Retinal pigment epithelial cell (primary cell): ENCODE results near the gene RPE65.
A peak's percentile ranks its signal among the peaks of the same experiment; 100 is the strongest.
"Not testable (repeated sequence)": the region's sequence is repeated elsewhere in the genome, so short reads cannot be mapped to it uniquely, and the experiment has no call there.

ENCODE experiments used
- DNase-seq: peaks from one replicate; pipeline ENCODE4 v3.0.0-alpha.2; 2010; ENCODE audit warnings: low read depth
- H3K4me3 ChIP-seq: 2 replicates; pipeline ENCODE4 v1.5.1; 2011; ENCODE audit warnings: mild to moderate bottlenecking, low read length, control low read depth, moderate library complexity
- TF ChIP-seq, protein P1 (sequence below): conservative IDR thresholded peaks from 2 replicates; pipeline ENCODE4 v1.5.1; 2011; ENCODE audit warnings: low read depth, low read length, control low read depth, inconsistent platforms

RPE65 gene

DNA sequence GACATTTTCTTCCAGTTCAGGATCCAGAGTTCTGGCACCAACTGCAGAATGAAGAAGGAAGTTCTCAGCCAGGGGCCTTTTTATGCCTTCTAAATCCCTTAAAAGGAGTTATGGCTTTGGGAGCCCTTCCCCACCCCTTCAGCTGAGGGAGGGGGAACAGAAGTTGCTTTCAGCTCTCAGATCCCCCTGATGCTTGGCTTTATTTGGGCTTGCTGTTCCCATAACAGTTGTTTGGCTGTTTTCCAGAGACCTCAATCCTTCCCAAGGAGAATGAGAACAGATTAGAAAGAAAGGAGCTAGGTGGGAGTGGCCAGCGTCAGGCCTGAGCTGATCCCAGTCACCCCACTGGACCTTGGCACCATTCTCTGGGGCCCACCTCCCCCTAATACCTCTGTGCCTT, at the start of gene RPE65:
Gene RPE65 (minus strand): TSS at position 54 of the 400 bp plus-strand sequence. CDS start 49 bp downstream, at position 5.
- DNase-seq: peak; percentile 95
- TF ChIP-seq, protein P1, sequence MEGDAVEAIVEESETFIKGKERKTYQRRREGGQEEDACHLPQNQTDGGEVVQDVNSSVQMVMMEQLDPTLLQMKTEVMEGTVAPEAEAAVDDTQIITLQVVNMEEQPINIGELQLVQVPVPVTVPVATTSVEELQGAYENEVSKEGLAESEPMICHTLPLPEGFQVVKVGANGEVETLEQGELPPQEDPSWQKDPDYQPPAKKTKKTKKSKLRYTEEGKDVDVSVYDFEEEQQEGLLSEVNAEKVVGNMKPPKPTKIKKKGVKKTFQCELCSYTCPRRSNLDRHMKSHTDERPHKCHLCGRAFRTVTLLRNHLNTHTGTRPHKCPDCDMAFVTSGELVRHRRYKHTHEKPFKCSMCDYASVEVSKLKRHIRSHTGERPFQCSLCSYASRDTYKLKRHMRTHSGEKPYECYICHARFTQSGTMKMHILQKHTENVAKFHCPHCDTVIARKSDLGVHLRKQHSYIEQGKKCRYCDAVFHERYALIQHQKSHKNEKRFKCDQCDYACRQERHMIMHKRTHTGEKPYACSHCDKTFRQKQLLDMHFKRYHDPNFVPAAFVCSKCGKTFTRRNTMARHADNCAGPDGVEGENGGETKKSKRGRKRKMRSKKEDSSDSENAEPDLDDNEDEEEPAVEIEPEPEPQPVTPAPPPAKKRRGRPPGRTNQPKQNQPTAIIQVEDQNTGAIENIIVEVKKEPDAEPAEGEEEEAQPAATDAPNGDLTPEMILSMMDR: no peak
- H3K4me3 ChIP-seq: peak within 1 kb of the TSS; percentile 0

DNA sequence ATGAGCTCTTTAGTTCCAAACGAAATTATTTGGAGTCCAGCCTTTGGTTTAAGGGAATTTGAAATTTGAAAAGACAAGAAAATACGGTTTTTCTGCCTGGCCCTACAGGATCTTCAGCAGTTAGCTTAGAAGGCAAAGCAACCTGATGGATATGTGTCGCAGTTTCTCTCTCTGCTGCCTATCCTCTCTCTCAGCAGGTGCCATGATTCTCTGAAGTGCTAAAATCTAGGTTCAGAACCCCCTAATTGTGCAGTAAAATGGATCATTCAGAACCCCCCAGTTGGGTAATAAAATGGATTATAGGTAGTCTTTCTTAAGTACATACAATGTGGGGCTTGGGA, 47.6 kb upstream of the RPE65 start:
- H3K4me3 ChIP-seq: peak overlapping the region; percentile 99
- TF ChIP-seq, protein P1: no peak
- DNase-seq: no peak

DNA sequence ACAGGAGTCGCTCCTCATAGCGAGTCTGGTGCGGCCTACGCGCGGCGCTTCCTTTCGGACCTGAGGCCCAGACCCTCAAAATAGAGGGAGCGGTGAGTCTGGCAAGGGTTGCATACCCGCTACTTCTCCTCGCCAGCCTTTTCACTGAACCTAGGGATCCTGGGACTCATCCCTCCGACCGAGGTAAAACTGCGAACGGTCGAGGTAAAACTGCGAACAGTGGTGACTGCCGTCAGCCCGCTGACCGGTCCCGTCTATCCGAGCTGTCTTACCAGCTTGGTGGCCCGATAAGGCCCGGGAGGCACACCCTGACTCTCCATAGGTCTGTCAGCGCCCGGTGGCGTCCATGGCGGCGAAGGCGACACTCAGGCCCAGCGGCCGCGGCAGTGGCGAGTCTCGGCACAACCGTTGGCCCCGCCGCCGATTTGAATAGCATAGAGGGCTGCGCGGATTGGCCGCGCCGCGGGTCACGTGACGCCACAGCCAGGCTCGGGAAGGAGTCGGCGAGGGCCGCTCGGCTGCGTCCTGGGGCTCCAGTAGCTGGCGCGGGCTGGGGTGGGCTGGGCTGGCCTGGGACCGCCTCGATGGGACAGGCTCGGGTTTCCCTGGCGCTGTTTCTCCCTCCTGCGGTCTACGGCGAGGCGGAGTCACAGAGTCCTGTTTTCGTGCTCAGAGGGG, 47.1 kb upstream of the RPE65 start, which contains the start of gene DEPDC1:
Gene DEPDC1 (minus strand): TSS at position 403 of the 678 bp plus-strand sequence. CDS start 83 bp downstream, at position 320.
- peak within 1 kb of the TSS; percentile 99 for H3K4me3 ChIP-seq
- TF ChIP-seq, protein P1: no peak
- DNase-seq: peak; percentile 80

DNA sequence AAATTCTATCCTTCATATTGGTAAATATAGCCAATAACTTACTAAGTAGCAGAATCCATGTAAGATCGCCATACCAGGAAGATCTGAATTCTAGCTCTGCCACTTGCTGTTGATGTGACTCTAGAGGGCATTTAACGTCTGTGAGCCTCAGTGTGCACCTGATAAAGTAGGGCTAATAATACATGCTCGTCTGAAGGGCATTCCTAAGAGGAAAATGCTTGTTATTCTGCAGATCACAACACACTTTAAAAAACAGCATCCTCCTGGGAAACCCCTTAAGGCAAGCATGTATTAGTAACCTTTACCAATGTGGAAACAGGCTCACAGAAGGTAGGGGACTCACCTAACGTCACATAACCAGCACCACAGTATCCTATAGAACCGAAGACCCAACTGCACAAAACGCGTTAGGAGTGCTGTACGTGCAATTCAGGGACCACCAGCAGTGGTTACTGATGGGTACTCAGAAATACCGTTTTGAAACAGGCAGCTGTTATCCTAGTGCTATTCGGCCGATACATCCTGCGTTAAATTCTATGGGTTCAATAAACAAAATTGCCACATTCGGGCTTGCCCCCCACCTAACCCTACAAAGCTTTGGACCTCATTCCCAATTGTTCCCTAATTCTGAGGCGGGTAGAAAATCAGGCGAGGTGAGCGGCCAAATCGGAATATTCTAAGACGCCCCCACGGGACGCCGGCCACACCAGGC, 46.4 kb upstream of the RPE65 start:
- TF ChIP-seq, protein P1: peak; percentile 9
- no peak for DNase-seq
- peak overlapping the region; percentile 99 for H3K4me3 ChIP-seq

DNA sequence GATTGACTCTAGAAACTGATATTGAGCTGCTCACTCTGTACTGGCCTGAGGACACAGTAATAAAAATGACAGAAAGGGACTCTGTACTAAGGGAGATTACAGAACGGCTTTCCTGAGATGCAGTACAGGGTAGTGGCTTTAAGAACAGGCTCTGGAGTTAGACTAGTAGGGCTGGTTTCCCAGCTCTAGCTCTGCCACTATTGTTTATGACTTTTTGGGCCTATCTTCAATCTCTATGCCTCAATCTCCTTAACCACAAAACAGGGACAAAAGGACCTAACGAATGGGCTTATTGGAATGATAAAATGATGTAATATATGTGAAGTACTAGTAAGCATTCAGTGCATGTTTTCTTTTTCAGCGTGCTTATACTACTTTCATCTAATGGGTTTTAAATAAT, 45.8 kb upstream of the RPE65 start:
- no peak for DNase-seq
- TF ChIP-seq, protein P1: no peak
- peak overlapping the region; percentile 99 for H3K4me3 ChIP-seq

DNA sequence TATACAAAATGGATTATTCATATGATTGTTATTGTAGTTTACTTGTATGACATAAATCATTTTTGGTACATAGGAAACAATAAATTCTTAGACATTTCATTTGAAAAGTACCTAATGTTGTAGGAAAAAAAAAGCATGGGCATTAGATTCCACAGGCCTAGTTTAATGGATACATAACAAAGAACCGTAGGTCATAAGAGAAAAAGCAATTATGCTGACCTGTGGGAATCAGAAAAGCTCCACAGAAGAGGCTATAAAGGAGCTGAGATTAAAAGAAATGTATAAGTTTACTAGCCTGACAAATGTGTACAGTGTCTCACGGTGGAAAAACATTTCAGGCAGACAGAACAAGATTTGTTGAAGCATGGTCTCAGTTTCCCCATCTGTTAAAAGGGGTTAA, 43.4 kb upstream of the RPE65 start:
- TF ChIP-seq, protein P1: no peak
- DNase-seq: no peak

DNA sequence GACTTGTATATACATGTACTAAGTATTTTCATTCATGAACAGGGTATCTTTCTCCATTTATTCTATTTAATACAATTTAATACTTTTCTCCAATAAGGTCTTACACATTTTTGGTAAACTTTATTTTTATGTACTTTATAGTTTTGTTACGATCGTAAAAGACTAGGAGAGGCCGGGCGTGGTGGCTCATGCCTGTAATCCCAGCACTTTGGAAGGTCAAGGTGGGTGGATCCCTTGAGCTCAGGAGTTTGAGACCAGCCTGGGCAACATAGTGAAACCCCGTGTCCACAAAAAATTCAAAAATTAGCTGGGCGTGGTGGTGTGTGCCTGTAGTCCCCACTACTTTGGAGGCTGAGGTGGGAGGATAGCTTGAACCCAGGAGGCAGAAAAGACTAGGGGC, 42.5 kb upstream of the RPE65 start:
- not testable (repeated sequence) for DNase-seq

More for the DNA sequence above, 43.4 kb upstream of the RPE65 start:
- H3K4me3 ChIP-seq: no peak overlapping the region

More for the DNA sequence above, 42.5 kb upstream of the RPE65 start:
- not testable (repeated sequence) for H3K4me3 ChIP-seq
